Mesenchymal stem cell (in vitro differentiated cells and primary cell): ENCODE results near the gene KLKB1.
"Not testable (repeated sequence)": the region's sequence is repeated elsewhere in the genome, so short reads cannot be mapped to it uniquely, and the experiment has no call there.

Experiments used
- DNase-seq: peaks from one replicate; pipeline ENCODE4 v3.0.0-alpha.2; 2013
- H2AFZ ChIP-seq: one replicate; pipeline ENCODE4 v1.6.1; 2013; ENCODE audit warnings: low read depth, mild to moderate bottlenecking, control low read depth, inconsistent platforms, low read length, moderate library complexity
- H2AK5ac ChIP-seq: 2 replicates; pipeline ENCODE4 v1.6.1; 2013; ENCODE audit warnings: low read length, moderate library complexity, mild to moderate bottlenecking, inconsistent platforms; ENCODE audit not compliant: severe bottlenecking
- H2BK120ac ChIP-seq: one replicate; pipeline ENCODE4 v1.6.1; 2013; ENCODE audit warnings: low read depth, mild to moderate bottlenecking, inconsistent platforms, low read length, moderate library complexity
- H2BK12ac ChIP-seq, 2 experiments: one replicate each; pipeline ENCODE4 v1.6.1; 2013; ENCODE audit warnings: inconsistent platforms in 2 of 2, low read length in 2 of 2, mild to moderate bottlenecking in 2 of 2, moderate library complexity in 2 of 2, control low read depth in 1 of 2
- H2BK15ac ChIP-seq: one replicate; pipeline ENCODE4 v1.6.1; 2013; ENCODE audit warnings: mild to moderate bottlenecking, low read depth, inconsistent platforms; ENCODE audit not compliant: poor library complexity, severe bottlenecking
- H2BK5ac ChIP-seq: 2 replicates; pipeline ENCODE4 v1.6.1; 2013; ENCODE audit warnings: low read depth, mild to moderate bottlenecking, low read length, control low read depth, inconsistent platforms; ENCODE audit not compliant: poor library complexity, severe bottlenecking
- H3K14ac ChIP-seq, 2 experiments: one replicate each; pipeline ENCODE4 v1.6.1; 2013; ENCODE audit warnings: inconsistent platforms in 2 of 2, low read length in 2 of 2, control low read depth in 1 of 2, mild to moderate bottlenecking in 1 of 2, moderate library complexity in 1 of 2
- H3K18ac ChIP-seq, 2 experiments: one replicate each; pipeline ENCODE4 v1.6.1; 2013; ENCODE audit warnings: inconsistent platforms in 2 of 2, low read length in 2 of 2, control low read depth in 1 of 2, low read depth in 1 of 2, mild to moderate bottlenecking in 1 of 2
- H3K23ac ChIP-seq, 2 experiments: one replicate each; pipeline ENCODE4 v1.6.1; 2013; ENCODE audit warnings: inconsistent platforms in 2 of 2, low read length in 2 of 2, mild to moderate bottlenecking in 2 of 2, moderate library complexity in 2 of 2, control low read depth in 1 of 2
- H3K27ac ChIP-seq: 2 replicates; pipeline ENCODE4 v1.5.1; 2013; ENCODE audit warnings: mild to moderate bottlenecking, moderate library complexity, low read length, control low read depth, inconsistent platforms; ENCODE audit not compliant: poor library complexity, severe bottlenecking
- H3K27me3 ChIP-seq, 2 experiments: 2 replicates each; pipeline versions ENCODE4 v1.6.1 to v1.7.0; 2013; ENCODE audit warnings: low read length in 2 of 2, mild to moderate bottlenecking in 2 of 2, moderate library complexity in 2 of 2, control low read depth in 1 of 2, inconsistent platforms in 1 of 2; ENCODE audit not compliant: control insufficient read depth in 1 of 2, insufficient read depth in 1 of 2
- H3K36me3 ChIP-seq, 2 experiments: 2 replicates each; pipeline versions ENCODE4 v1.6.1 to v1.7.0; 2013; ENCODE audit warnings: low read length in 2 of 2, control low read depth in 1 of 2, inconsistent platforms in 1 of 2, low read depth in 1 of 2, mild to moderate bottlenecking in 1 of 2; ENCODE audit not compliant: insufficient read depth in 2 of 2, control insufficient read depth in 1 of 2
- H3K4ac ChIP-seq, 2 experiments: one replicate each; pipeline ENCODE4 v1.6.1; 2013; ENCODE audit warnings: inconsistent platforms in 2 of 2, low read length in 2 of 2, mild to moderate bottlenecking in 2 of 2, moderate library complexity in 2 of 2, control low read depth in 1 of 2, low read depth in 1 of 2
- H3K4me1 ChIP-seq: 2 replicates; pipeline ENCODE4 v1.6.1; 2013; ENCODE audit warnings: low read depth, low read length, control low read depth; ENCODE audit not compliant: control insufficient read depth, insufficient read depth
- H3K4me2 ChIP-seq: 2 replicates; pipeline ENCODE4 v1.6.1; 2013; ENCODE audit warnings: low read length, mild to moderate bottlenecking, inconsistent platforms; ENCODE audit not compliant: poor library complexity, severe bottlenecking
- H3K4me3 ChIP-seq, 2 experiments: 2 replicates each; pipeline versions ENCODE4 v1.5.1 to v1.7.0; 2013; ENCODE audit warnings: low read length in 2 of 2, mild to moderate bottlenecking in 2 of 2, control low read depth in 1 of 2, low read depth in 1 of 2; ENCODE audit not compliant: insufficient read depth in 1 of 2
- H3K79me1 ChIP-seq: replicated peaks from 2 replicates; pipeline ENCODE4 v1.6.1; 2013; ENCODE audit warnings: mild to moderate bottlenecking, control low read depth, low read length, inconsistent platforms; ENCODE audit not compliant: poor library complexity, severe bottlenecking
- H3K9ac ChIP-seq: 2 replicates; pipeline ENCODE4 v1.7.0; 2013; ENCODE audit warnings: mild to moderate bottlenecking, low read length, moderate library complexity
- H3K9me3 ChIP-seq: 2 replicates; pipeline ENCODE4 v1.7.0; 2013; ENCODE audit warnings: mild to moderate bottlenecking, low read length; ENCODE audit not compliant: control insufficient read depth
- H4K8ac ChIP-seq: one replicate; pipeline ENCODE4 v1.6.1; 2013; ENCODE audit warnings: inconsistent platforms, mild to moderate bottlenecking, low read length, moderate library complexity
- H4K91ac ChIP-seq: one replicate; pipeline ENCODE4 v1.6.1; 2013; ENCODE audit warnings: mild to moderate bottlenecking, low read length, inconsistent platforms
- WGBS: methylation state at CpG from one replicate; pipeline ENCODE4 v1.1.7; 2013; ENCODE audit warnings: mixed read lengths; 5-methylcytosine and 5-hydroxymethylcytosine counted together

KLKB1 gene

DNA sequence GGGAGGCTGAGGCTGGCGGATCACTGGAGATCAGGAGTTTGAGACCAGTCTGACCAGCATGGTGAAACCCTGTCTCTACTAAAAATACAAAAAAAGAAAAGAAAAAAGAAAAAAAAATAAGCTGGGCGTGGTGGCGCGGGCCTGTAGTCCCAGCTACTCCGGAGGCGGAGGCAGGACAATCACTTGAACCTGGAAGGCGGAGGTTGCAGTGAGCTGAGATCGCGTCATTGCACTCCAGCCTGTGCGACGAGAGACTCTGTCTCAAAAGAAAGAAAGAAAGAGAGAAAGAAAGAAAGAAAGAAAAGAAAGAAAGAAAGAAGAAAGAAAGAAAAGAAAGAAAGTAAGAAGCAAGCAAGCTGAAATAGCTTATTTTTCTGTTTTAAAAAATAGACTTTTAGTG is 37.9 kb downstream of the KLKB1 start:
- not testable (repeated sequence) for H3K9me3 ChIP-seq, H3K27me3 ChIP-seq, H2AFZ ChIP-seq, H2BK12ac ChIP-seq, H2AK5ac ChIP-seq, H3K36me3 ChIP-seq, H3K79me1 ChIP-seq, DNase-seq, H4K91ac ChIP-seq, H2BK120ac ChIP-seq, H3K18ac ChIP-seq, H3K23ac ChIP-seq, H3K4me3 ChIP-seq, H3K4me1 ChIP-seq, H3K4me2 ChIP-seq, H4K8ac ChIP-seq, H3K9ac ChIP-seq, H3K4ac ChIP-seq, H3K27ac ChIP-seq, H2BK5ac ChIP-seq, H3K14ac ChIP-seq, H2BK15ac ChIP-seq
- WGBS, result 95% methylated on average over 10 of the region's 11 CpGs

DNA sequence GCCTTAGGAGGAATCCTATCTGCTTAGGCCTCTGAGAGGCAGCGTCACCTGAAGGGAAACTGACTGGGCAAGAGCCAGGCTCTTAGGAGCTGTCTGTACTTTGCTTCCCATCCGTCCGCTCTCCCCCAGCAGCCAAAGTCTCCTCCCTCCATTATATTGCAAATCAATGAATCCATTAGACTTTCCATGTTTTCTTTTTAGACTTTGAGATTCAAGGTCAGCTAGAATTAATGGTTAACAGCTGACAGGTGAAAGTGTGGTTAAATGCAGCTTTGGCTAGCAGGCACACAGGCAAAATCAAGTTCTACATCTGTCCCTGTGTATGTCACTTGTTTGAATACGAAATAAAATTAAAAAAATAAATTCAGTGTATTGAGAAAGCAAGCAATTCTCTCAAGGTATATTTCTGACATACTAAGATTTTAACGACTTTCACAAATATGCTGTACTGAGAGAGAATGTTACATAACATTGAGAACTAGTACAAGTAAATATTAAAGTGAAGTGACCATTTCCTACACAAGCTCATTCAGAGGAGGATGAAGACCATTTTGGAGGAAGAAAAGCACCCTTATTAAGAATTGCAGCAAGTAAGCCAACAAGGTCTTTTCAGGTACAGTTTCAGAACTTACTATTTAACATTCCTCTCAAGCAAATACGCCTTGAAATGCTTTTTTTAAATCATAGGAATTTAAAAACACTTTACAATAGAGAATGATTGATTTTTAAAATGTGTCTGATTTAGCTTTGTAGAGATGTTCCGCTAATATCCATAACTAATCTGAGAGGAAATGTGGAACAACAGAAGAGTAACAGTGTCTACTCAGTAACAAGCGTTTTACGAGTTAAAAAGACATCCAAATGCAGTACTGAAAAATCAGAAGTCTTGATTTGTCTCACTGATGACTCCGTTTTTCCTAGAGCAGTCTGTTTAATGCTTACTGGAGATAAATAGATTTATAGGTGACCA is 38.7 kb downstream of the KLKB1 start, which contains the start of gene F11:
TSS of gene F11 (plus strand) at position 507 of the 970 bp plus-strand sequence. CDS start 948 bp downstream, outside the sequence.
- Histone ChIP-seq H2AK5ac (no peak within 1 kb of the TSS), H2BK12ac (no peak within 1 kb of the TSS), H2AFZ (no peak within 1 kb of the TSS), H2BK5ac (no peak within 1 kb of the TSS), H2BK120ac (no peak within 1 kb of the TSS), H3K4me3 (peak within 1 kb of the TSS in 1 of 2 experiments; percentile 12), H3K9ac (peak within 1 kb of the TSS; percentile 75), H3K79me1 (no peaks in the 10 kb centered on the region), H4K91ac (no peak within 1 kb of the TSS), H3K36me3 (no peaks in the 10 kb centered on the region), H3K4me1 (peaks cover 2% of the 10 kb centered on the region), H3K4ac (no peak within 1 kb of the TSS), H3K9me3 (no peaks in the 10 kb centered on the region), H3K27me3 (no peaks in the 10 kb centered on the region), H3K4me2 (peak within 1 kb of the TSS; percentile 63), H3K14ac (no peak within 1 kb of the TSS), H4K8ac (no peak within 1 kb of the TSS), H3K27ac (no peak within 1 kb of the TSS), H3K23ac (no peak within 1 kb of the TSS), H3K18ac (no peak within 1 kb of the TSS), H2BK15ac (no peak within 1 kb of the TSS)
- DNase-seq, result no peak
- WGBS, result 86% methylated on average over 5 of the region's 10 CpGs

DNA sequence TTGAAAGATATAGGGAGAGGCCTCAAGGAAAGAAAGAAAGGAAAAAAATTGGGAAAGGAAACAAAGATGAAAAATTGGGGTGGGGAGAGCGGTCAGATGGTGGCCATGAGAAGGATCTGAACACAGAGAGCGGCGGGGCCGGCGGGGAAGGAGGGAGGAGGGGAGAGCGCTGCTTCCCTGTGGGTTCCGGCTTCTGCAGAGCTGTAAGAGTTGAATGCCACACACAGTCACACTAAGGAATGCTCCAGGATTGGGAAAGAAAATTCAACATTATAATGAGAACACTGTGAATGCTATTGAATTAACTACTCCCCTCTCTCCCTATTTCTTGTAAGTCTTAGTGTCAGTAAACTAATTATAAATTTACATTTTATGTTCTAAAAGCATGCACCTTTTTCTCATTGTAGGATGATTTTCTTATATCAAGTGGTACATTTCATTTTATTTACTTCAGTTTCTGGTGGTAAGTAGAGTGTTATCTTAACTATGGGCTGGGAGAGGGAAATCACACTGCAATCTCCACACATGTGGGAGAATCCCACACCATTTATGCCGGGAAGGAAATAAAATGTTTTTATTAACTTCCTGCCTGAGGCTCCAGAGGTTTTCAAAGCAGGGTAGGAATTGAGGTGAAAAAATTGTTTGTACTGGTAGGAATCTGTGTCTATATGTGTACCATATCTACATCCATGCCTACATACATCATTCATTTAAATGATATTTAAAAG is 39.6 kb downstream of the KLKB1 start:
- DNase-seq, result peak; percentile 44
- H3K27ac ChIP-seq, result no peak overlapping the region

DNA sequence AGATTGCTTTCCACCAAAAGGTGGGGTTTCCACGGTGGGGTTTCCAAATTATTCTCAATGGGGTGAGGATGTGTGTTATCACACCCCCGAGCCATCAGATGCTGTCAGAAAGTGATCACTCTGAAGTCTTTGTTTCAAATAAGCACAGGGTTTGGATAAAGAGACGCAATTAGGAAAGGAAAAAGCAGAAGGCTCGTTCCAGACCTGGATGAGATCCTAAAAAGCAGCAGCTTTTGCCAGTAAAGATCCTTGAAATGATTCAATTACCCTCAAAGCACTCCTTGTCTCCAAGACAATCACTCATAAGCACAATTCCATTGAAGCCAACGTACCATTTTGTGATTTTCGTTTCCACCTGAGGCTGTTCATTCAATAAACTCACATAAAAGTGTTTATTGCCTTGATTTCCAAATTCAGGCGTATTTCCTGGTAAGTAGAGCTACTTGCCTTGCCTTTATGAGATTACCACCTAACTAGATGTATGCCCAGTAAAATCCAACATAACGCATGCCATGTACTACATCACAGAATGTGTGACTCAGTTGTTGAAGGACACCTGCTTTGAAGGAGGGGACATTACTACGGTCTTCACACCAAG is 43.9 kb downstream of the KLKB1 start:
- H3K4ac ChIP-seq, result no peak overlapping the region
- 82% methylated on average over 9 of the region's 9 CpGs for WGBS

More for the DNA sequence above, 39.6 kb downstream of the KLKB1 start:
- H4K91ac ChIP-seq, result no peak overlapping the region
- no peak overlapping the region for H2BK15ac ChIP-seq
- no peaks in the 10 kb centered on the region for H3K9me3 ChIP-seq
- H3K14ac ChIP-seq, result no peak overlapping the region
- no peak overlapping the region for H4K8ac ChIP-seq
- H3K4ac ChIP-seq, result no peak overlapping the region
- H2AFZ ChIP-seq, result no peak overlapping the region
- H2AK5ac ChIP-seq, result no peak overlapping the region
- no peaks in the 10 kb centered on the region for H3K27me3 ChIP-seq
- H3K36me3 ChIP-seq, result no peaks in the 10 kb centered on the region
- H3K4me3 ChIP-seq, result peak overlapping the region in 1 of 2 experiments; percentile 12
- H3K4me1 ChIP-seq, result peaks cover 2% of the 10 kb centered on the region
- no peak overlapping the region for H2BK12ac ChIP-seq
- peak overlapping the region; percentile 63 for H3K4me2 ChIP-seq
- H3K9ac ChIP-seq, result peak overlapping the region; percentile 75
- no peaks in the 10 kb centered on the region for H3K79me1 ChIP-seq
- no peak overlapping the region for H3K18ac ChIP-seq
- no peak overlapping the region for H2BK120ac ChIP-seq
- 1% methylated on average over 3 of the region's 8 CpGs for WGBS
- no peak overlapping the region for H2BK5ac ChIP-seq
- H3K23ac ChIP-seq, result no peak overlapping the region

More for the DNA sequence above, 43.9 kb downstream of the KLKB1 start:
- H4K91ac ChIP-seq, result no peak overlapping the region
- no peaks in the 10 kb centered on the region for H3K4me1 ChIP-seq
- no peak overlapping the region for H2BK120ac ChIP-seq
- no peak overlapping the region for H4K8ac ChIP-seq
- H3K18ac ChIP-seq, result no peak overlapping the region
- H3K14ac ChIP-seq, result no peak overlapping the region
- no peak overlapping the region for H2BK5ac ChIP-seq
- no peaks in the 10 kb centered on the region for H3K36me3 ChIP-seq
- no peak overlapping the region for H2BK15ac ChIP-seq
- no peaks in the 10 kb centered on the region for H3K79me1 ChIP-seq
- H3K9me3 ChIP-seq, result no peaks in the 10 kb centered on the region
- no peak overlapping the region for H2BK12ac ChIP-seq
- H3K4me2 ChIP-seq, result no peak overlapping the region
- H2AFZ ChIP-seq, result no peak overlapping the region
- DNase-seq, result no peak
- no peak overlapping the region for H2AK5ac ChIP-seq
- no peak overlapping the region for H3K9ac ChIP-seq
- no peak overlapping the region for H3K27ac ChIP-seq
- no peak overlapping the region for H3K4me3 ChIP-seq
- no peak overlapping the region for H3K23ac ChIP-seq
- H3K27me3 ChIP-seq, result no peaks in the 10 kb centered on the region
